Activated CD8-positive, alpha-beta memory T cell treated with anti-CD3 and anti-CD28 coated beads for 1 hour (primary cell): Measurements from ENCODE around the gene PPHLN1.
"Not testable (repeated sequence)": the region's sequence is repeated elsewhere in the genome, so short reads cannot be mapped to it uniquely, and the experiment has no call there.

Experiments used
- DNase-seq, 2 donors: peaks; one replicate each; pipeline ENCODE4 v3.0.0-alpha.2; 2020; ENCODE audit warnings: low read depth in 1 of 2; ENCODE audit errors: extremely low read depth in 1 of 2

The PPHLN1 gene

DNA sequence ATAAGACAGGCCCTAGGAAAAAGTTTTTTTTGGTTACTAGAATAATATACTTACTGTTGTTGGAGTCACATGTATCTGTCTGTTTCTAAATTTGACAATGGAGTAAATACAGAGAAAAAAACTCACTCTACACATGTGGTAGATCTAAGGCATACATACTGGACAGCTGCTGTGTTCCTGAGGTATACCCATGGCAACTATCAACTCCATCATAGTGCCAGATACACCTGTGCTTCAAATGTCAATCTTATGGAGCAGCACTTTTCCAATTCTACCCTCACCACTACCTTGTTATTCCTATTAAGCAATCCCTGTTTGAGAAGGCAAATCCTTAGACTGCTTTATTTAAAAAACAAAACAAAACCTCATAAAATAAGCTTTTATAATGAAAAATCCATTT, 3.4 kb upstream of the PPHLN1 start:
- DNase-seq: no peak

DNA sequence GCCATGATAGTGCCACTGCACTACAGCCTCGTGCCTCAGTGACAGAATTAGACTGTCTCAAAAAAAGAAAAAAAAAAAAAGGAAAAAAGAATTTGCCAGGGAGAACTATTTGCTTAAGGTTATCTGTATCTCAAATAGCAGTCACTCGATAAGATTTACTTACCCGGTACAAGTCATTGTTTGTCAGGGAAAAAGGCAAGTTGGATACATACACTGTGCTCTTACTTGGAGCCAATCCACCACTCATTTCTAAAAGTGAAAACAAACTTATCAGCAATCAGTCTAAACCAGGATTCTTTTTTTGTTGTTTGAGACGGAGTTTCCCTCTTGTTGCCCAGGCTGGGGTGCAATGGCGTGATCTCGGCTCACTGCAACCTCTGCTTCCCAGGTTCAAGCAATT, 2.1 kb upstream of the PPHLN1 start:
- DNase-seq: no peak

GRCh38 chr12:42325326-42325652, 678 bp upstream of the PPHLN1 start:
- no peak for DNase-seq

DNA sequence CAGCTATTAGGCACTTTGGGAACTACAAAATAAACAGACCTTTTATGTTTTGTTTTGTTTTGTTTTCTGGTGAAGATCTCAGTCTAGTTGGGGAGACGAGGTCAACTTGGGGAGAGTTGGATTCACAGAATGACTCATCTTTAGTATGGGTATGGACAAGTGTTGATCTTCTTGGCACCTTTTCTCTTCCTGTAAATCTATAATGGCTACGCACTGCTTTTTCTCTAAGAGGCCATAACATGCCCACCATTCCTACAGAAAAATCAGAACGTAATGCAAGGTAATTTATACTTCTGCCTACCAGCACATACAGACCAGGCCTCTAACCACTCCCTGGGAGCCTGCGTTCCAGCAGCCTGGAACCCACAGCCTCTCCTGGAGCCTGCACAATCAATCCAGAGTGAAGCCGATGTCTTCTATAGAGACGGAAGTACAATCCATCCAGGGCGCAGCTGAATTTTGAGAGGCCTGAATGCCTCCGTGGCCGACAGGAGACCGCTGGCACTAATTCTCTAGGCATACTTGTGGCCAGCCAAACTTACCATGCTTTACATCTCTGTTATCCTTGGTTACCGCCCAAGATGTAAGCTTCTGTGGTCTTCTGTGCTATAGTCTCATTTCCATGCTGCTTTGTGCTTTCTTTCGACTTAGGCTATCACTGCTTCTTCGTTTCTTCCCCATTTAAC, 717 bp downstream of the PPHLN1 start:
- no peak for DNase-seq

DNA sequence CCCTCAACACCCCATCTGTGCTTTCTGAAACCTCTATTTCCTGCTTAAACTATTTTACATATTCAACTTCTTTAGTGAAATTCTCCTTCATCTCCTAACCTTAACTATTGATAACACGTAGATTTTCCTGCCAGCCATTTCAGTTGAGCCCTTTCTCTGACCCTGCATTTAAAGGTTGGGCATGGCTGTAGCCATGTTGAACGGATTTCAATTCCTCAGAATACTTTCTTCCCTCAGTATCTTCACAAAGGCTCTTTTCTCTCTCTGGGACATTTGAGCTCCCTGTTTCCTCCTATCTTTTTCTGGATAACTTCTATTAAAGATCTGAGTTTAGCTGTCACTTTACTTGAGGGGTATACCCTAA, 1.2 kb downstream of the PPHLN1 start:
- DNase-seq: no peak

DNA sequence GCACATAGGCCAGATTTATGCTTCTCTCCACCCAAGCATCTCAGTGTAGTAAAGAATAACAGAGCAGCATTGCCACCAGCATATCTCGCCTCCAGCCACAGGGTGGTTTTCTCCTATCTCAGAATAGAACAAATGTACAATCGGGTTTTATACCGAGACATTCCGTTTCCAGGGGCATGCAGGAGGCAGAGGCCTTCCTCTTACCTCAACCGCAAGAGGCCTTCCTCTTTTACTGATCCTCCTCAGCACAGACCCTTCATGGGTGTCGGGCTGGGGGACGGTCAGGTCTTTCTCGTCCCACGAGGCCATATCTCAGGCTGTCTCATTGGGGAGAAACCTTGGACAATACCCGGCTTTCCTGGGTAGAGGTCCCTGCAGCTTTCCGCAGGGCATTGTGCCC, 4.1 kb downstream of the PPHLN1 start:
- DNase-seq: not testable (repeated sequence)

DNA sequence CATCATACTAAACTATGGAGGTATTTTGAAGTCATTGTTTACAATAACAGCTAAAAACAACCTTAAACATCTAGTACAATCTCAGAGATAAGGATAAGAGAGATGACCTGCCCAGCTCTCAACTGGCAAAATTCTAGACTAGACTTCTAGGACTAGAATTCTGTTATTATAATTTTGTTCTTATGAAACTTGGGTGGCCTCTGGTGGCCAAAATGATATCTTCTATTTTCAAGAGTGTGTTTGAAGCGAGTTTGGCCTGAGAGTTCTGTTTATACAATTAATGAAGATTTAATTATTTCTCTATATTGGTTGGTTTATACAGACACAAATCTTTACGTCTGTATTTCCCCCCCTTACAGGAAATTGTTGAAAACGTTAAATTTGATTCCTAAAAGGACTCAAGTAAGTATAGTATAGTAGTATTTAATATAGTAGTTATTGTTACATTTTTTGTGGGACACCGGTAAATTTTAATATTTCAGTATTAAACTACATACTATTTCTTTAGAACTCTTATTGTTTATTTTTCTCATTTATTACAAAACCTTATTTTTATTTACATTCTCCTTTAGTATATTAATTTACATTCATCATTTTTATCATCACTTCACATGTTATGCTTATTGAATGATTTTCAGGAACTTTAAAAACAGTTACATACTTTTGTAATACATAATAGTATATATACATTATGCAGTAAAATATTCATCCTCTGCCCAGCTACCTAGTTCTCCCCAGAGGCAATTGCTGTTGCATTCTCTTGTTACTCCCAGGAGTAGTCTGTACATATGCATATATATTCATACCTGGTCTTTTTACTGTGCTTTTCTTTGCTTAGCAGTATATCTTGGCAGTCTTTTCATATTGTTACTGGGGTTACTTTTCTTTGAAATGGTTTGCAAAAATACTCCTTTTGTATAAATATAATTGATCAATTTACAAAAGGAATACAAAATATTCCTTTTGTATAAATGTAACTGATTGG, 6.6 kb downstream of the PPHLN1 start:
- DNase-seq: no peak

- no peak for DNase-seq
Measured at GRCh38 chr12:42336286-42336685, 10.3 kb downstream of the PPHLN1 start.

DNA sequence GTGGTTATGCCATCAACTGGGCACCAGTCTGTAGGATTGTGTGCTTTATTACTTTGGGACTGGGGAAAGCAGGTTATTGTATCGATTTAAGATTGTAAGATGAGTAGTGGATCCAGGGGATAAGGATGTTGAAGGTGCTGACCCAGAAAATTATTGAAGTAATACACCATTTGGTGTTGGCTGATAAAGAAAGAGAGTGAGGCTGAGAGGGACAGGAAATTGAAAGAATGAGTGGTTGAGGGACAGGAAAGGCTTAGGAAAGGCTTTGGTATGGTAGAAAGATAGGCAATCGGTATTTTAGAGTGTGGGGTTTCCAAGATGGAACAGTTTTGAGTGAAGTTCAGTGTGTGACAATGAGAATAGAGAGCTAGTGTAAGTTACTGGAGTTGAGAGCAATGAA, 12.3 kb downstream of the PPHLN1 start:
- no peak for DNase-seq

GRCh38 chr12:42342028-42342427, 16.1 kb downstream of the PPHLN1 start:
- DNase-seq: no peak

- DNase-seq: no peak
Measured at GRCh38 chr12:42343721-42344120, 17.8 kb downstream of the PPHLN1 start.

DNA sequence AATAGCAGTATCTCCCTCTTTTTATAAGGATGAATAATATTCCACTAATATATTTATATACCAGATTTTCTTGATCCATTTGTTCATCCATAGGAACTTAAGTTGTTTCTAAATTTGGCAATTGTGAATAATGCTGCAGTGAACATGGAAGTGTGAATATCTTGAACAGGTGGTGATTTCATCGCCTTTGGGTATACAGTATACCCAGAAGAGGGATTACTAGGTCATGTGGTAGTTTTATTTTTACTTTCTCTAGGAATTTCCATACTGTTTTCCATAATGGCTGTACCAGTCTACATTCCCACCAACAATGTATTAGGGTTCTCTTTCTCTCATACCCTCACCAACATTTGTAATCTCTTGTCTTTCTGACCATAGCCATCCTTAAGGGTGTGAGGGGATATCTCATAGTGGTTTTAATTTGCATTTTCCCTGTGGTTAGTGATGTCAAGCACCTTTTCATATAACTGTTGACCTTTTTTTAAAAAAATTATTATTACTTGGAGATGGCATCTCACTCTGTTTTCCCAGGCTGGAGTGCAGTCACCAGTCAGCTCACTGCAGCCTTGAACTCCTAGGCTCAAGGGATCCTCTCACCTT, 20.5 kb downstream of the PPHLN1 start:
- DNase-seq: no peak

GRCh38 chr12:42349119-42350020, 23.4 kb downstream of the PPHLN1 start:
- DNase-seq: not testable (repeated sequence)

GRCh38 chr12:42350021-42350407, 24.0 kb downstream of the PPHLN1 start:
- not testable (repeated sequence) for DNase-seq

GRCh38 chr12:42356344-42356743, 30.4 kb downstream of the PPHLN1 start:
- DNase-seq: no peak

DNA sequence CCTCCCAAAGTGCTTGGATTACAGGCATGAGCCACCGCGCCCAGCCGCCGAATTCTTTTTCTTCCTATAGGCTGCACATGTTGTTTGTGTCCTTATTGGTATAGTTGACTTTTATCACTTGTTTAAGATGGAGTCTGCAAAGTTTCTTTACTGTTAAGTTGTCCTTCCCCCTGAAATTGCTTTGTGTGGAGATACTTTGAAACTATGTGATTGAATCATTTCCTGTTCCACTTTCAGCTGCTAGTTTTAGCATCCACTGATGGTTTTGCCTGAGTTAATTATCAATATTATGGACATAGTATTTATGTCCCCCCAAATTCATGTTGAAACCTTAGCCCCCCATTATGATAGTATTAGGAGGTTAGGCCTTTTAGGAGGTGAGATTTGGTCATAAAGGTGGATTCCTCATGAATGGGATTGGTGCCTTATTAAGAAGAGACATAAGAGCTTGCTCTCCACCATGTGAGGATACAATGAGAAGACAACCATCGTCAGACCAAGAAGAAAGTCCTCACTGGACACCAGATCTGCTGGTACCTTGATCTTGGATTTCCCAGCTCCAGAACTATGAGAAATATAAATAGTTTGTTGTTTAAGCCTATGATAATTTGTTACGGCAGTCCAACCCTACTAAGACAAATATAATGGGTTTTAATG, 34.9 kb downstream of the PPHLN1 start:
- DNase-seq: no peak

DNA sequence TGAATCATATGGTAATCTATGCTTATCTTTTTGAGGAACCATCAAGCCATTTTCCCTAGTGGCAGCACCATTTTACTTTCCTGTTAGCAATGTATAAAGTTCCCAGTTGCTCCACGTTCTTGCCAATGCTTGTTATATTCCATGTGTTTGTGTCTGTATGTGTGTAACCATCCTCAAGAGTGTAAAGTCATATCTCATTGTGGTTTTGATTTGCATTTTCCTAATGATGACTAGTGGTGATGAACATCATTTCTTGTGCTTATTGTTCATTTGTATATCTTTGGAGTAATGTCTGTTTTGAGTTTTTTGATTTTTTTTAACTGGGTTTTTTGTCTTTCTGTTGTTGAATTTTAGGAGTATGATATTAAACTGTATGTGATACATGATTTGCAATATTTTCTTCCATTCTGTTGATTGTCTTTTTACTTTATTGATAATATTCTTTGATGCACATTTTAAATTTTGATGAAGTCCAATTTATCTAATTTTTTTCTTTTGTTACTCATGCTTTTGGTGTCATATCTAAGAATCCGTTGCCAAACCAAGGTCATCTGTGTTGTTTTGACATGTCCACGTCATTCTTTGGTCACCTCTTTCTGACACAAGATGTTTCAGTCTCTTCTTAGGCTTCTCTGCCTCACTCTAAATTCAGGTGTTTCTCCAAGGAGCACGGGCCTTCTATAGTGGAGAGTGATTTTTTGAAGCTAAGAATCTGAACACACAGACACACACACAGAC, 36.1 kb downstream of the PPHLN1 start:
- no peak for DNase-seq

- DNase-seq: no peak
Measured at GRCh38 chr12:42362647-42363260, 36.8 kb downstream of the PPHLN1 start.

- DNase-seq: no peak
Measured at GRCh38 chr12:42364692-42365091, 38.7 kb downstream of the PPHLN1 start.
